HUES48 (cell line): ENCODE data around the gene ZNF362.
A peak's percentile ranks its signal among the peaks of the same experiment; 100 is the strongest.

Source experiments
- H3K27ac ChIP-seq: one replicate; pipeline ENCODE4 v1.7.0; 2013; ENCODE audit warnings: low read depth, low read length, inconsistent platforms
- H3K27me3 ChIP-seq: 2 replicates; pipeline ENCODE4 v1.6.1; 2013; ENCODE audit warnings: mild to moderate bottlenecking, low read length; ENCODE audit not compliant: control insufficient read depth, insufficient read depth
- H3K36me3 ChIP-seq: 2 replicates; pipeline ENCODE4 v1.6.1; 2013; ENCODE audit warnings: low read length; ENCODE audit not compliant: control insufficient read depth, insufficient read depth
- H3K4me1 ChIP-seq: 2 replicates; pipeline ENCODE4 v1.6.1; 2013; ENCODE audit warnings: mild to moderate bottlenecking, low read length; ENCODE audit not compliant: control insufficient read depth, insufficient read depth
- H3K4me3 ChIP-seq: 2 replicates; pipeline ENCODE4 v1.5.1; 2013; ENCODE audit warnings: mild to moderate bottlenecking, low read depth, low read length
- H3K9ac ChIP-seq: 2 replicates; pipeline ENCODE4 v1.6.1; 2013; ENCODE audit warnings: mild to moderate bottlenecking, low read depth, low read length, moderate library complexity
- H3K9me3 ChIP-seq: 2 replicates; pipeline ENCODE4 v1.6.1; 2013; ENCODE audit warnings: low read length; ENCODE audit not compliant: control insufficient read depth, insufficient read depth

ZNF362 gene, protein sequence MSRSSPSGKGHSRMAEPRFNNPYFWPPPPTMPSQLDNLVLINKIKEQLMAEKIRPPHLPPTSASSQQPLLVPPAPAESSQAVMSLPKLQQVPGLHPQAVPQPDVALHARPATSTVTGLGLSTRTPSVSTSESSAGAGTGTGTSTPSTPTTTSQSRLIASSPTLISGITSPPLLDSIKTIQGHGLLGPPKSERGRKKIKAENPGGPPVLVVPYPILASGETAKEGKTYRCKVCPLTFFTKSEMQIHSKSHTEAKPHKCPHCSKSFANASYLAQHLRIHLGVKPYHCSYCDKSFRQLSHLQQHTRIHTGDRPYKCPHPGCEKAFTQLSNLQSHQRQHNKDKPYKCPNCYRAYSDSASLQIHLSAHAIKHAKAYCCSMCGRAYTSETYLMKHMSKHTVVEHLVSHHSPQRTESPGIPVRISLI

DNA sequence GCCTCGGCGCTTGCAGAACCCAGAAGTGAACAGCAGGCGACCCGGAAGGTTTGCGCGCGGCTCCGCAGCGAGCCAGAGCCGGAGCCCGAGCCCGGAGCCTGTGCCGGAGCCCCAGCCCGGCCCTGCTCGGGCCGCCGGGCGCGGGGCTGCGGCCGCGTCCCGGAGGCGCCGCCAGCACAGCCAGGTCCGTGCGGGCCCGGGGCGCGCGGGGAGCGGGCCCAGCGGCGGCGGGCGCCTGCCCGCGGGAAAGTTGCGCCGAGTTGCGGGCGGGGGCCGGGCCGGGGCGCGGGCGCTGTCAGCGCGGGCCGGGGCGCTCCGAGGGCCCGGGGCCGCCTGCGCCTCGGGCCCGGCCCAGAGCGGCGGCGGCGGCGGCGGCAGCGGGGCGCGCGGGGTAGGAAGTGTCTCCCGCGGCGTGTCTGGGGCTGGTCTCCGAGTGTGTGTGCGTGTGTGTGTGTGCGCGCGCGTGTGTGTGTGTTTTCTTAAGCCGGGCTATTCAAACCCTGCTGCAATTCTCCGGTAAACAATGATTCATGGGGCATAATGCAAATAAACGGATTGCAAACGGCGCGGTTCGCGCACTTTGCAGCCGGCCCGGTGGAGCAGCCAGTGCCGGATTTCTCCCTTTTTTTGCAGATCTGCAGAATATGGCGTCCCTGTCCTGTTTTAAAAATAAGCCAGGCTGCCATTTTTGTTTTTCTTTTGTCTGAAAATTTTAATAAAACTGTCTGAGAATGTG, at the start of gene ZNF362:
ZNF362 (plus strand) TSS at position 22 of the 736 bp plus-strand sequence. CDS start 14,083 bp downstream, outside the sequence.
- Histone ChIP-seq H3K9ac (peak within 1 kb of the TSS; percentile 93), H3K36me3 (no peaks in the 10 kb centered on the region; the same call in 1 of the 2 replicates), H3K27me3 (no peaks in the 10 kb centered on the region; the same call in 1 of the 2 replicates), H3K4me1 (peaks cover 12% of the 10 kb centered on the region), H3K4me3 (peak within 1 kb of the TSS; percentile 97), H3K27ac (peak within 1 kb of the TSS; percentile 81), H3K9me3 (no peaks in the 10 kb centered on the region)

DNA sequence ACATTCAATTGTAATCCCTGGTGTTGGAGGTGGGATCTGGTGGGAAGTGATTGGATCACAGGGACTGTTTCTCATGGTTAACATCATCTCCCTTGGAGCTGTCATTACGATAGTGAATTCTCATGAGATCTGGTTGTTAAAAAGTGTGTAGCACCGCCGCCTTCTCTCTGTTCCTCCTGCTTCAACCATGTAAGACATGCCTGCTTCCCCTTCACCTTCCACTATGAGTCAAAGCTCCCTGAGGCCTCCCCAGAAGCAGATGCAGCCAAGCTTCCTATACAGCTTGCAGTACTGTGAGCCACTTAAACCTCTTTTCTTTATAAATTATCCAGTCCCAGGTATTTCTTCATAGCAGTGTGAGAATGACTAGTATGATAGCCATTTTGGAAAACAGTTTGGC, 44.3 kb upstream of the ZNF362 start:
- H3K4me3 ChIP-seq, result no peak overlapping the region

DNA sequence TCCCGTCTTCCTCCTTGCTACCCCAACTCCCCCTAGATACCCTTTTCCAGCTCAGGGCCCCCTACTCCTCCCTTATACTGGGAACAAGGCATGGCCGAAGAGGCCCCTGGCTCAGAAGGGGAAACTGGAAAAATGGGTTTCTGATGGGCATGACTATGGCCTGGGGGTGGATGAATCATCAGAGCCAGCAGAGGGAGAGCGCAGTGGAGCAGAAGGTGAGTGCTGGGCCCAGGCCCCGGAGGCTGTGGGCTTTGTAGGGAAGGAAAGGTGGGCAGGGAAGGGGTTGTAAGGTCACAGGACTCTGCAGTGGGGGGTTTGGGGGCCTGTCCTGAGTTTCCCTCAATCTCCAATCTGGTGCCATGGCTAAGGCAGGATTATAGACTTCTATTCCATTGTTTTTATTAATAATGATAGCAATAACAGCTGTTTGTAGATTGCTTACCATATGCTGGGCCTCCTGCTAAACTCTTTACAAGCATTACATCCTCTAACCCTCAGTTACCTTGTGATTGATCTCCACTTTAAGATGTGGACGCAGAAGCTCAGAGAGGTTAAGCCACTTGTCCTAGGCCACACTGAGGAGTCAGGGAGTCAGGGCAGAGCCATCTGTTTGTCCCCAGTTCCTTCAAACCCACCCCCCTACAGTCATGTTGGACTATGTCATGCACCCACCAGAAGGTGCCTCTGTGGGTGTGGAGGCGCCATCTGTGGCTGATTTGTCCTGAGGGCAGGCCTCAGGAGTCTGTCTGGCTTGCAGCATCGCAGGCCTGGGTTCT, 36.2 kb upstream of the ZNF362 start:
- Histone ChIP-seq H3K9ac (no peak overlapping the region), H3K4me1 (0 out of 2 replicates have a peak, but pooled peaks cover 4% of the 10 kb centered on the region), H3K27me3 (no peaks in the 10 kb centered on the region), H3K9me3 (peaks cover 7% of the 10 kb centered on the region; the same call in 1 of the 2 replicates), H3K36me3 (no peaks in the 10 kb centered on the region), H3K27ac (no peak overlapping the region), H3K4me3 (no peak overlapping the region)

More for the DNA sequence above, 44.3 kb upstream of the ZNF362 start:
- H3K36me3 ChIP-seq, result no peaks in the 10 kb centered on the region
- H3K9me3 ChIP-seq, result no peaks in the 10 kb centered on the region
- H3K27ac ChIP-seq, result no peak overlapping the region
- H3K4me1 ChIP-seq, result no peaks in the 10 kb centered on the region
- H3K9ac ChIP-seq, result no peak overlapping the region
- H3K27me3 ChIP-seq, result no peaks in the 10 kb centered on the region

DNA sequence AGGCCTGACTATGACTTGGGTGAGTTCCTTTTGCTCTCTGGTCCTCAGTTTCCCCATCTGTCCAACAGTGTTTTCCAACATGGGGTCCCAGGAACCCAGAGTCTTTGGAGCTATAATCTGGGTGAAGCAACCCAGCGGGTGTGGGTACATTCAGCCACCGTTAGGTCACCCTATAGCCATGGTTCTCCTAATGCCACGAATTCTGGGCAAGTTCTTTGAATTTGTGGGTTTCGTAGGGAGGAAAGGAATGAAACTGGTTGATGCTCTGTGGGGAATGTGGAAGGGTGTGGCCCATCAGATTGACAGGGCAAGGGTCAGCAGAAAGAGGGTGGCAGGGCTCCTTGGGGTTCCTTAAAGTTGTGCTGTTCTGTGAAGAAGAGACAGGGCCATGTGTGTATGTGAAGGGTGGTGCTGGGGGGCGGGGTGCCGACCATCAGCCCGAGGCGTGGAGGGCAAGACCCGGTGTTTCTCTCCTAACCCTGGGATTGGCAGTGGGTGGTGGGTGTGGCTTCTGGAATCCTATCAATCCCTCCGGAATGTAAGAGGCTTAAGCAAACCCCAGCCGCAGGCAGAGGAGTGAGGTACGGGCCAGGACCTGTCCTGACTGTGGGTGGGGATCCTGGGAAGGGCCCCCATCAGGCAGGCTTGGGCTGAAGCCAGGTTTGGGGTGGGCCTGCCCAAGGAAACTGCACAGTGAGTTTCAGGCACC, 35.5 kb upstream of the ZNF362 start:
- no peaks in the 10 kb centered on the region for H3K27me3 ChIP-seq
- H3K4me3 ChIP-seq, result no peak overlapping the region
- peaks cover 7% of the 10 kb centered on the region; the same call in 1 of the 2 replicates for H3K9me3 ChIP-seq
- H3K36me3 ChIP-seq, result no peaks in the 10 kb centered on the region
- 0 out of 2 replicates have a peak, but pooled peaks cover 4% of the 10 kb centered on the region for H3K4me1 ChIP-seq
- H3K9ac ChIP-seq, result no peak overlapping the region
- no peak overlapping the region for H3K27ac ChIP-seq

DNA sequence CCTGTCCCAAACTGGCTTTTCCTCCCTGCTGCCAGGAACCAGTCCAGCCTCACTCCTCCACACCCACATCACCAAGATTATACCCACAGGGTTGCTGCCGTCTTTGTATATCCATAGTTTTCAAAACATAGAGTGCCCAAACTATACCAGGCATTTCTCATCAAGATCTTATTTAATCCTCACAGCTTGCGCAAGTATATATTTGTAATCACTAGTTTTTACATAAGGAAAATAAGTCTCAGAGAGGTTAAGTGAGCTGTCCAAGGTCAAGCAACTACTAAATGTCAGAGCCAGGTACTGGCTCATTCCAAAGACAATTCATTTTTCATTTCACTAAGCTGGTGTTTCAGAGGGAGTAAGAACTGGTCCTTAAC, 34.9 kb upstream of the ZNF362 start:
- H3K36me3 ChIP-seq, result no peaks in the 10 kb centered on the region
- no peak overlapping the region for H3K9ac ChIP-seq
- no peak overlapping the region for H3K27ac ChIP-seq
- H3K9me3 ChIP-seq, result peaks cover 7% of the 10 kb centered on the region; the same call in 1 of the 2 replicates
- 0 out of 2 replicates have a peak, but pooled peaks cover 4% of the 10 kb centered on the region for H3K4me1 ChIP-seq
- H3K4me3 ChIP-seq, result no peak overlapping the region
- no peaks in the 10 kb centered on the region for H3K27me3 ChIP-seq

DNA sequence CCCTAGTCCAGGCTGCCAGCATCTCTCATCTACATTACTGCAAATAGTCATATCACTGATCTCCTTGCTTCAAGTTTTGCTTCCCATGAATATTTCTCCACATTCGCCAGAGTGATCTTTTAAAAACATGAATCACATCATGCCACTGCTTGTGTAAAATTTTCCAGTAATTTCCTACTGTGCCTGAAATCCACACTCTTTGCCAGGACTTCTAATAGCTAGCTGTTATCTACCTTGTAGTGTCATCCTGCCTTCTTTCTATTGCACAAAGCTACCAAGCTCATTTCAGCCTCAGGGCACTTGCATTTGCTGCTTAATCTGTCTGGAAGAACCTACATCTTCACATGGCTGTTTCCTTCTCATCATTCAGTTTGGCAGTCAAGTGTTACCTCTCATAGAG, 33.9 kb upstream of the ZNF362 start:
- Histone ChIP-seq H3K9me3 (peaks cover 7% of the 10 kb centered on the region; the same call in 1 of the 2 replicates), H3K9ac (no peak overlapping the region), H3K36me3 (no peaks in the 10 kb centered on the region), H3K27ac (no peak overlapping the region), H3K27me3 (no peaks in the 10 kb centered on the region), H3K4me1 (0 out of 2 replicates have a peak, but pooled peaks cover 4% of the 10 kb centered on the region), H3K4me3 (no peak overlapping the region)

DNA sequence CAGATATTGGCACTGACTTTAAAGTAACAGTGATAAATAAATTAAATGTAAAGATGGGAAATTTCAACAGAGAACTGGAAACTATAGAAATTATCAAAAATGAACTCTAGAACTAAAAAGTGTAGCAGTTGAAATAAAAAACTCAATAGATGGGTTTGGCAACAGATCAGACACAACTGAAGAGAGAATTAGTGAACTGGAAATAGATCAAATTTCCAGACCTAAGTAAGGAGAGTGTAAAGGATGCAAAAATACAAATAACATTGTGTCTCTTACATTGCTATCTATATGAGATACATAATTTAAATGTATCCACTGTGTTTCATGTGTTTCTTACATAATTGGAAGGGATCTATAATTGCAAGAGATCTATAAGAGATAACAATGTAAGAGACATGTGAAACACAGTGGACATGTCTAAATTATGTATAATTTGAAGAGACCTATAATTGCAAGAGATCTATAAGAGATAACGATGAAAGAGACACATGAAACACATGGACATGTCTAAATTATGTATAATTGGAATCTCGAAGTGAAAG, 32.1 kb upstream of the ZNF362 start:
- peaks cover 7% of the 10 kb centered on the region; the same call in 1 of the 2 replicates for H3K9me3 ChIP-seq
- H3K4me3 ChIP-seq, result no peak overlapping the region
- H3K27me3 ChIP-seq, result no peaks in the 10 kb centered on the region
- H3K4me1 ChIP-seq, result 0 out of 2 replicates have a peak, but pooled peaks cover 4% of the 10 kb centered on the region
- no peak overlapping the region for H3K9ac ChIP-seq
- no peak overlapping the region for H3K27ac ChIP-seq
- no peaks in the 10 kb centered on the region for H3K36me3 ChIP-seq

DNA sequence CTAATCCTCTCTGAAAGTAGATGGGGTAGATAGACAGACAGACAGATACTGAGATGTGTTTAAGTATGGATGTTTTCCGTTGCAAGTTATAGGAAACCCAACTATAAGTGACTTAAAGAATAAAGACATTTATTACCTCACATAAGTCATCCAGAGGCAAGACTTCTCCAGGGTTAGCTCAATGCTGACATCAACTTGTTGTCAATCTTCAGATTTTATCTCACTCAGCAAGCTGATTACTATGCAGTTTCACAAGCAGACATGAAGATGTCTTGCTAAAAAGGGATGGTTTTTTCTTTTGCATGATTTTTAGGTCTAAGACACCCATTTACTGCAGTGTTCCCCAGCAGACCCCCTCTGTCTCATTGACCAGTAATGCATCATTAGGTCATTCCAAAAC, 30.7 kb upstream of the ZNF362 start:
- no peaks in the 10 kb centered on the region for H3K4me1 ChIP-seq
- H3K9me3 ChIP-seq, result peaks cover 7% of the 10 kb centered on the region; the same call in 1 of the 2 replicates
- H3K27me3 ChIP-seq, result no peaks in the 10 kb centered on the region

DNA sequence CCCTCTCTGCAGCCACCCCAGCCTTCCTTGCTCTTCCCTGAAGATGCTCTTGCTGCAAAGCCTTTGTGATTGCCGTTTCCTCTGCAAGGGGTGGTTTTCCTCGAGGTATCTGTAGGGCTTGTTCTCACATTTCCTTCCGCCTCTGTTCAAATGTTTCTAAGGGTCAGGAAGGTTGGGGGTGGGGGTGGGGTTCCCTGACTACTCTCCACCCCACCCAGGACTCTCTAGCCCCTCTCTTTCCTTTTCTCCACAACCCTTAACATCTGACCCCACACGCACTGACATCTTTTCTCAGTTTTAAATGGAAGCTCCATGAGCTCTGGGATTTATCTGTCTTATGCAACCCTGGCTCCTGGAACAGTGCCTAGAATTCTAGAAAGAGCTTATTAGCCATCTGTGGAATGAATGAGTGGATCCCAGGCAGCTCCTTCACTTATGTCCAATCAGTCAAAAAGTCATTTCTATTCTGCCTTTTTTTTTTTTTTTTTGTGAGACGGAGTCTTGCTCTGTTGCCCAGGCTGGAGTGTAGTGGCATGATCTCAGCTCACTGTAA, 27.3 kb upstream of the ZNF362 start:
- no peaks in the 10 kb centered on the region for H3K27me3 ChIP-seq
- H3K9me3 ChIP-seq, result peaks cover 6% of the 10 kb centered on the region; the same call in 1 of the 2 replicates
- no peak overlapping the region for H3K4me3 ChIP-seq
- peaks cover under 1% of the 10 kb centered on the region; the same call in 1 of the 2 replicates for H3K4me1 ChIP-seq
- no peaks in the 10 kb centered on the region for H3K36me3 ChIP-seq
- no peak overlapping the region for H3K27ac ChIP-seq
- H3K9ac ChIP-seq, result no peak overlapping the region

More for the DNA sequence above, 30.7 kb upstream of the ZNF362 start:
- Histone ChIP-seq H3K27ac (no peak overlapping the region), H3K4me3 (no peak overlapping the region), H3K36me3 (no peaks in the 10 kb centered on the region), H3K9ac (no peak overlapping the region)
